HepG2 (cell line): ENCODE results near the gene NEGR1. TPM values are rescaled to one million over a fixed set of nuclear protein-coding genes. Genes with fewer than 3 reads are reported as not detected.

Source experiments
- ATAC-seq: fragments of 200-7000 bp; cut with Tn5 transposase; 3 replicates; pipeline ENCODE4 v1.9.1; 2020; ENCODE audit warnings: mild to moderate bottlenecking, moderate library complexity
- BruUV-seq: library from RNA; stranded (reverse); fragments of 400-500 nt; replicated peaks from 2 replicates; lab custom pipeline; 2021; lab: Mats Ljungman, UMichigan
- CTCF ChIA-PET: fragments of 300-600 bp; formaldehyde crosslinking; extraction: SDS; loops from one replicate; lab custom pipeline; 2021; ENCODE audit warnings: low total read pairs, inconsistent platforms, low intra/inter-chr PET ratio; lab: Yijun Ruan, JAX
- POLR2A ChIA-PET: fragments of 350-600 bp; sonication (Branson Sonifier 250); formaldehyde crosslinking; loops from one replicate; lab custom pipeline; 2020; ENCODE audit warnings: antibody characterized with exemption, inconsistent platforms; lab: Yijun Ruan, JAX
- DNase-seq: peaks from one replicate; pipeline ENCODE4 v3.0.0-alpha.2; 2015; ENCODE audit warnings: low spot score
- FAIRE-seq: peaks from 3 replicates; lab custom pipeline; 2011; peaks lifted over from hg19 to GRCh38; lab: Jason Lieb, UNC
- H2AFZ ChIP-seq: one replicate; pipeline ENCODE4 v1.6.1; 2011; ENCODE audit warnings: low read length, inconsistent platforms
- H3K27ac ChIP-seq: fragments of 300-600 bp; 3 replicates; pipeline ENCODE4 v1.8.0; 2011; ENCODE audit warnings: mixed run types, mild to moderate bottlenecking, mixed read lengths, low read length, inconsistent platforms; ENCODE audit not compliant: insufficient read depth; ENCODE audit errors: extremely low read length
- H3K27me3 ChIP-seq, 2 experiments: fragments of 200-600 bp in 1 of 2; 2 replicates in 1 of 2; 3 replicates in 1 of 2; pipeline versions ENCODE4 v1.6.0 to v1.8.0; 2011; ENCODE audit warnings: low read length in 2 of 2, mild to moderate bottlenecking in 2 of 2, moderate library complexity in 2 of 2, inconsistent platforms in 1 of 2; ENCODE audit not compliant: insufficient read depth in 2 of 2, control insufficient read depth in 1 of 2
- H3K36me3 ChIP-seq, 2 experiments: fragments of 200-600 bp in 1 of 2; replicated peaks in 1 of 2; 2 replicates in 1 of 2; 3 replicates in 1 of 2; pipeline versions ENCODE4 v1.5.1 to v1.8.0; 2011; ENCODE audit warnings: low read length in 2 of 2, inconsistent platforms in 1 of 2; ENCODE audit not compliant: insufficient read depth in 2 of 2, control insufficient read depth in 1 of 2
- H3K4me1 ChIP-seq: 2 replicates; pipeline ENCODE4 v1.5.1; 2012; ENCODE audit warnings: low read length, inconsistent platforms; ENCODE audit not compliant: insufficient read depth
- H3K4me2 ChIP-seq: 2 replicates; pipeline ENCODE4 v1.6.0; 2011; ENCODE audit warnings: low read depth, low read length, inconsistent platforms
- H3K4me3 ChIP-seq, 3 experiments: fragments of 200-600 bp in 1 of 3; sonication (generic), shearing (Covaris generic) in 1 of 3; replicated peaks in 1 of 3; 2 replicates each; pipeline ENCODE4 v1.5.1; 2011 to 2016; ENCODE audit warnings: low read length in 3 of 3, inconsistent platforms in 2 of 3, low read depth in 2 of 3, mild to moderate bottlenecking in 2 of 3, control low read depth in 1 of 3, mixed read lengths in 1 of 3; ENCODE audit not compliant: insufficient read depth in 1 of 3
- H3K79me2 ChIP-seq: one replicate; pipeline ENCODE4 v1.6.1; 2011; ENCODE audit warnings: low read length, inconsistent platforms; ENCODE audit not compliant: insufficient read depth
- H3K9ac ChIP-seq: 2 replicates; pipeline ENCODE4 v1.6.0; 2011; ENCODE audit warnings: mild to moderate bottlenecking, low read depth, low read length, inconsistent platforms; ENCODE audit not compliant: insufficient read depth
- H3K9me3 ChIP-seq: 2 replicates; pipeline ENCODE4 v1.5.1; 2012; ENCODE audit warnings: mild to moderate bottlenecking, low read length
- H4K20me1 ChIP-seq: 2 replicates; pipeline ENCODE4 v1.6.0; 2011; ENCODE audit warnings: inconsistent platforms, mild to moderate bottlenecking, low read length, moderate library complexity; ENCODE audit not compliant: insufficient read depth
- CAMTA2 ChIP-seq: sonication (generic); formaldehyde crosslinking; IDR thresholded peaks from 2 replicates; pipeline ENCODE4 v1.4.0; 2020; ENCODE audit warnings: mild to moderate bottlenecking, missing genetic modification reagents, borderline replicate concordance
- DMAP1 ChIP-seq: IDR thresholded peaks from 2 replicates; pipeline ENCODE4 v1.6.1; 2016
- NONO ChIP-seq, 2 experiments: fragments of 450-650 bp in 1 of 2; sonication (generic) in 1 of 2; formaldehyde crosslinking in 1 of 2; IDR thresholded peaks in 1 of 2; conservative IDR thresholded peaks in 1 of 2; 2 replicates each; pipeline versions ENCODE4 v1.6.1 to v1.8.0; 2017 to 2022; ENCODE audit warnings: mild to moderate bottlenecking in 1 of 2, missing genetic modification reagents in 1 of 2, moderate library complexity in 1 of 2
- PAX8 ChIP-seq: sonication (generic); formaldehyde crosslinking; IDR thresholded peaks from 2 replicates; pipeline ENCODE4 v1.8.0; 2022; ENCODE audit warnings: mild to moderate bottlenecking, missing genetic modification reagents, borderline replicate concordance
- SIX1 ChIP-seq: sonication (generic); formaldehyde crosslinking; IDR thresholded peaks from 2 replicates; pipeline ENCODE4 v1.4.0; 2020; ENCODE audit warnings: missing genetic modification reagents, borderline replicate concordance
- ZFX ChIP-seq: sonication (generic); formaldehyde crosslinking; IDR thresholded peaks from 2 replicates; pipeline ENCODE4 v1.4.0; 2020; ENCODE audit warnings: mild to moderate bottlenecking, low read depth, missing genetic modification reagents, moderate library complexity
- ZNF431 ChIP-seq: sonication (generic); formaldehyde crosslinking; IDR thresholded peaks from 2 replicates; pipeline ENCODE4 v1.9.0; 2022; ENCODE audit warnings: missing genetic modification reagents, low read depth, mild to moderate bottlenecking, borderline replicate concordance
- ZNF644 ChIP-seq: IDR thresholded peaks from 2 replicates; pipeline ENCODE4 v1.6.1; 2016; ENCODE audit warnings: low read depth
- ZNF670 ChIP-seq: sonication (generic); formaldehyde crosslinking; IDR thresholded peaks from 2 replicates; pipeline ENCODE4 v1.8.0; 2022; ENCODE audit warnings: mild to moderate bottlenecking, missing genetic modification reagents, borderline replicate concordance
- ZZZ3 ChIP-seq: sonication (generic); formaldehyde crosslinking; IDR thresholded peaks from 2 replicates; pipeline ENCODE4 v1.4.0; 2020; ENCODE audit warnings: missing genetic modification reagents, mild to moderate bottlenecking, borderline replicate concordance
- WGBS: methylation state at CpG from one replicate; pipeline ENCODE4 v1.1.6; 2017; ENCODE audit warnings: low lambda C conversion rate; 5-methylcytosine and 5-hydroxymethylcytosine counted together
- in situ Hi-C: cut with HindIII; loops from 2 replicates; pipeline ENCODE4 v1.10.0; 2017; ENCODE audit warnings: low pct_unique_long_range_greater_than_20kb; ENCODE audit not compliant: extremely low pct_ligation_motif_present
- intact Hi-C: fragments of 100-400 bp; cut with micrococcal nuclease; formaldehyde crosslinking; loops from one replicate; pipeline ENCODE4 v1.10.0; 2022; ENCODE audit not compliant: unreplicated experiment
- polyA plus RNA-seq, 8 experiments: library from polyadenylated mRNA; depleted of rRNA in 3 of 8; stranded (reverse) in 7 of 8; unstranded in 1 of 8; fragments of >200 nt; fragmentation: Illumina TruSeq in 4 of 8; extraction: Trizol in 4 of 8; gene quantifications; 2 replicates each; pipeline versions ENCODE4 v1.2.1 to v1.2.3, GENCODE V29; 2011 to 2016; ENCODE audit warnings: low read depth in 4 of 8, missing spikeins in 1 of 8, mixed read lengths in 1 of 8; ENCODE audit not compliant: insufficient read depth in 1 of 8
- total RNA-seq, 5 experiments: library from RNA; depleted of rRNA; stranded (reverse); fragments of >200 nt; fragmentation: Illumina TruSeq; extraction: Trizol; gene quantifications; 2 replicates each; pipeline ENCODE4 v1.2.3, GENCODE V29; 2016; ENCODE audit warnings: low read depth in 1 of 5
- TF ChIP-seq, protein P1 (sequence below): sonication (generic); formaldehyde crosslinking; IDR thresholded peaks from 2 replicates; pipeline ENCODE4 v1.9.0; 2021; ENCODE audit warnings: missing genetic modification reagents, borderline replicate concordance
- TF ChIP-seq, protein P2 (sequence below): sonication (generic); formaldehyde crosslinking; IDR thresholded peaks from 2 replicates; pipeline ENCODE4 v1.4.0; 2020; ENCODE audit warnings: mild to moderate bottlenecking, missing genetic modification reagents

NEGR1 gene
- total and polyA plus RNA-seq, 2 of the 13 experiments (the other 11 are each of a cell fraction or from before 2014, with no cell fraction given), result not detected

DNA sequence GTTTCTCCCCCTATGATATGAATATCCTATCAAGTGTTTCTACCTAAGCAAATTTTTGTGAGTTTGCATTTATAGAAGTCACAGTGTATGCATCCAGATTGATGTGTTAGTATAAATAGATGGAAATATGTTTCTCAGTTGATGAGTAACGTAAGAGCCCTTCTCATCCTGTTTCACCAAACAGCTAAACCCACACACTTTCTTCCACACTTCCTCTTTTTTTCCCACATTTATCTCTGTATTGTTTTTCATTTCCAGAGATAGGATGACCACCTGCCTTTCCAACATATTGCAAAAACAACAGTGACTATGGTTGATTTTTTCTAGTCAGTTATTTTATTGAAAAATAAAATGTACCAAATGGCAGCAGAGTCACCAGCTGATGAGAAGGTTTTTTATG lies 490.1 kb downstream of the NEGR1 start:
- no peak overlapping the region for H3K4me3 ChIP-seq
- H2AFZ ChIP-seq, result no peak overlapping the region
- no peaks in the 10 kb centered on the region for H3K79me2 ChIP-seq
- intact Hi-C loops (no loop called here), in situ Hi-C loops (no loop called here)
- DNase-seq, result no peak
- 8% methylated on average over 1 of the region's 1 CpG for WGBS
- no peaks in the 10 kb centered on the region for H4K20me1 ChIP-seq
- no TSS peak for BruUV-seq
- CTCF ChIA-PET, result no interaction called here
- 0 out of 2 replicates have a peak, but pooled peaks cover 4% of the 10 kb centered on the region for H3K9me3 ChIP-seq
- H3K27ac ChIP-seq, result no peak overlapping the region
- no peak overlapping the region for H3K9ac ChIP-seq
- no peak overlapping the region for H3K4me2 ChIP-seq
- ATAC-seq, result no peak
- TF ChIP-seq SIX1 (CRISPR knock-in tag) (no peak), ZFX (CRISPR knock-in tag) (no peak), DMAP1 (CRISPR knock-in tag) (no peak), ZNF644 (CRISPR knock-in tag) (no peak), ZNF670 (no peak), ZNF431 (CRISPR knock-in tag) (no peak), NONO (IDR thresholded peaks at IDR 0.05) (no peak), NONO (CRISPR knock-in tag; conservative IDR thresholded peaks at IDR 0.05) (no peak), CAMTA2 (CRISPR knock-in tag) (no peak), ZZZ3 (CRISPR knock-in tag) (no peak), PAX8 (CRISPR knock-in tag) (no peak)
- TF ChIP-seq, protein P1, sequence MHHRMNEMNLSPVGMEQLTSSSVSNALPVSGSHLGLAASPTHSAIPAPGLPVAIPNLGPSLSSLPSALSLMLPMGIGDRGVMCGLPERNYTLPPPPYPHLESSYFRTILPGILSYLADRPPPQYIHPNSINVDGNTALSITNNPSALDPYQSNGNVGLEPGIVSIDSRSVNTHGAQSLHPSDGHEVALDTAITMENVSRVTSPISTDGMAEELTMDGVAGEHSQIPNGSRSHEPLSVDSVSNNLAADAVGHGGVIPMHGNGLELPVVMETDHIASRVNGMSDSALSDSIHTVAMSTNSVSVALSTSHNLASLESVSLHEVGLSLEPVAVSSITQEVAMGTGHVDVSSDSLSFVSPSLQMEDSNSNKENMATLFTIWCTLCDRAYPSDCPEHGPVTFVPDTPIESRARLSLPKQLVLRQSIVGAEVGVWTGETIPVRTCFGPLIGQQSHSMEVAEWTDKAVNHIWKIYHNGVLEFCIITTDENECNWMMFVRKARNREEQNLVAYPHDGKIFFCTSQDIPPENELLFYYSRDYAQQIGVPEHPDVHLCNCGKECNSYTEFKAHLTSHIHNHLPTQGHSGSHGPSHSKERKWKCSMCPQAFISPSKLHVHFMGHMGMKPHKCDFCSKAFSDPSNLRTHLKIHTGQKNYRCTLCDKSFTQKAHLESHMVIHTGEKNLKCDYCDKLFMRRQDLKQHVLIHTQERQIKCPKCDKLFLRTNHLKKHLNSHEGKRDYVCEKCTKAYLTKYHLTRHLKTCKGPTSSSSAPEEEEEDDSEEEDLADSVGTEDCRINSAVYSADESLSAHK, result no peak
- TF ChIP-seq, protein P2, sequence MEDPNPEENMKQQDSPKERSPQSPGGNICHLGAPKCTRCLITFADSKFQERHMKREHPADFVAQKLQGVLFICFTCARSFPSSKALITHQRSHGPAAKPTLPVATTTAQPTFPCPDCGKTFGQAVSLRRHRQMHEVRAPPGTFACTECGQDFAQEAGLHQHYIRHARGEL (CRISPR knock-in tag), result no peak
- TF ChIP-seq, all 625 proteins: peak for 0
- no peak for FAIRE-seq
- H3K36me3 ChIP-seq, result no peaks in the 10 kb centered on the region
- H3K27me3 ChIP-seq, result no peaks in the 10 kb centered on the region; a peak in 1 of 5 replicates
- no peaks in the 10 kb centered on the region for H3K4me1 ChIP-seq
- POLR2A ChIA-PET, result no interaction called here
